Activated CD4-positive, CD25-positive, alpha-beta regulatory T cell treated with anti-CD3 and anti-CD28 coated beads, Interleukin-2, amount 50 U/mL, for 16 hours (primary cell): ENCODE results near the gene CPT1A.
A peak's percentile ranks its signal among the peaks of the same experiment; 100 is the strongest.

Source experiments
- DNase-seq: peaks from one replicate; pipeline ENCODE4 v3.0.0-alpha.2; 2020; ENCODE audit warnings: low read depth, low spot score

CPT1A gene

DNA sequence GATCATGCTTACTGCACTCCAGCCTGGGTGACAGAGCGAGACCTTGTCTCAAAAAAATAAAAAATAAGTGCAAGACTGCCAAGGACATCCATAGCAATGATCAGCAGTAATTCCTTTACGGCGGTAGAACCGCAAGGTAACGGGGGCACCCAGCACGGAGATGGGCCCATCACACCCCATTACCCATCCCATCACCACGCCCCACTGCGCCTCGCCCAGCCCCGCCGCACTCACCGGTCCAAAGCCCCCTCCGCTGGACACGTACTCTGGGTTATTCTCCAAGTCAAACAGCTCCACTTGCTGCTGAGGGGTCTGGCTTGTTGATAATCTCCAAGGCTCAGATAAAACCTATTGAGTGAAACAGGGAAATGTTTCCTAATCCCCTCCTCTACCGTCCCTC, 81.7 kb downstream of the CPT1A start:
- no peak for DNase-seq

DNA sequence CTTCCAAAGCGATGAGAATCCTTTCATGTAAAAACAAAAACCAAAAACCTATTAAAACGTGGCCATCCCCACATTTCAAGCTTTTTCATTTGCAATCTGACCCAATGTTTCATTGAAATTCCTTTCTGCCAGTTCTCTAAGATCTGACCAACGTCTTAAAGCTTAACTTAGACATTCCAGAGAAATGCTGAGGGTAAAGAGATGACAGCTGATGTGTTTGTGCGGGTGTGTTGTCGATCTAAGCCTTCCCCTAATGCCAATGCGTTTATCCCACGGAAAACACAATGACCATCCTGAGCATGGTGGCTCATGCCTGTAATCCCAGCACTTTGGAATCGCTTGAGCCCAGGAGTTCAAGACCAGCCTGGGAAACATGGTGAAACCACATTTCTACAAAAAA, 84.0 kb downstream of the CPT1A start:
- no peak for DNase-seq

GRCh38 chr11:68756171-68756766, 85.4 kb downstream of the CPT1A start:
- DNase-seq, result no peak

DNA sequence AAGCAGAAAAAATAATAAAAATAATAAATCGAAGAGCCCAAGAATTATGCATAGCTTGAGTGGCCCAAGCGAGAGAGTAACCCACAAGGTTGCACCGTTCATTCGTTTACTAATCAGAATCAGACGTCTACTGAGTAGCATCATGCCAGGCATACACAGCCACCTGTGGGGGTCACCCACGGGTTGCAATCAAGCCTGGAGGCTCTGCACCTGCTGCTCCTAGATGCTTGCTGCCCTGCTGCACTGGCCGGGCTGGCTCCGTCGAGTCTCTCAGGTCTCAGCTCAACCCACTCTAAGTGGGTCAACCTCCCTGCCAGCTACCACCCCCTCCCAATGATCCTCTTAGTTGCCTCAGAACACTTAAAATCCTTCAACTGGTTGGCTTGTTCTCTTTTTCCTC, 88.4 kb downstream of the CPT1A start:
- no peak for DNase-seq

DNA sequence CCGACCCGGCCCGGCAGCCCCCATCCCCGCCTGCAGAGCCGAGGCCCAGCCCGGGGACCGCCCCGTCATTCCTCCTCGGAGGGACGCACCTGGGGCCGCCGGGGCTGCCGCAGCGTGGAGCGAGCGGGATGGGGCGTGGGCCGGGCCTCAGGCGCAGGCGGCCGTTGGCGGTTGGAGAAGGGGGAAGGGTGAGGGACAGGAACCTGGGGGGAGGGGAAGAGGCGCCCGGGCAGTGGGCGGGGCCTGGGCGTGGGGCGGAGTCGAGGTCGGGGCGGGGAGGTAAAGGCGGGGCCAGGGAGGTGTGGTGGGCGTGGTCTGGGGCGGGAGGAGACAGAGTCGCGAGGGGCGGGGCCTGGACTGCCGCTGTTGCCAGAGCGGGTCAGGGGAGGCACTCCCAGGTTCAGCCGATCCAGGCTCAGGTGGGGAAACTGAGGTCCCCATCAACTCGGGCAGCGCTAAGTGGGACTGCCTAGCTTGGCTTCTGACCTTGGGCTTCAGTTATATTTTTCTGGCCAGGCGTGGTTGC, 90.3 kb downstream of the CPT1A start, which contains the start of gene TESMIN:
TESMIN (minus strand) TSS at position 190 of the 526 bp plus-strand sequence. CDS start 860 bp downstream, outside the sequence.
- DNase-seq, result peak; percentile 80

GRCh38 chr11:68751004-68751325, 90.8 kb downstream of the CPT1A start:
- DNase-seq, result no peak

DNA sequence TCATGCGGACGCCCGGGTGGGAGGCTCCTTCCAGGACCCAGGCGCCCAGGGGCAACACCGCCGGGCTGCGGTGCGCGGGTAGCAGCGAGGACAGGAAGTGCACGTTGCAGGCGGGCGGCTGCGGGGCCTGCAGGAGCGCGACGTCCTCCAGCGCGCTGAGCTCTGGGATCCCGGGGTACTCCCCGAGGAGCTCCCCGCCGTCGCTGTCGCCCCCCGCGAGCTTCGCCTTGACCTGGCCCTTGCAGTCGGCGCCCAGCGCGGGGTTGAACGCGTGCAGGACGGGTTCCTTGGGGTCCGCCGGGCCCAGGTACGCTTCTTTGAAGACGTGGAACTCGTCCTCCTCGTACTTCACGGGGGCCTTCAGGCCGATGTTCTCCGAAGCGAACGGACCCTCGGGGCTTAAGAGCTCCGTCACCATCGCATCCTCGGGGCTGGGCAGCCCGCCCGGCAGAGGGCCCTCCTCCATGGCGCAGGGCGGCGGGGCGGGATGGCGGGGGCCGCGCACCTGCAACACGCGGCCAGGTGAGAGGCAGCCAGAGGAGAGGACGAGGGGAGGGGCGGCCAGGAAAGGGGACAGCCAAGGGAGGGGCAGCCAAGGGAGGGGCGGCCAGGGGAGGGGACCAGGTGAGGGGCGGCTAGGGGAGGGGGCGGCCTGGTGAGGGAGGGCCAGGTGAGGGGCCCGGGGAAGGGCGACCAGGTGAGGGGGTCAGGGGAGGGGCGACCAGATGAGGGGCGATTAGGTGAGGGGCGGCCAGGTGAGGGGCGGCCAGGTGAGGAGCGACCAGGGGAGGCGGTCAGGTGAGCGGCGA, 91.3 kb downstream of the CPT1A start:
- DNase-seq, result no peak

GRCh38 chr11:68749229-68750123, 92.2 kb downstream of the CPT1A start:
- no peak for DNase-seq

DNA sequence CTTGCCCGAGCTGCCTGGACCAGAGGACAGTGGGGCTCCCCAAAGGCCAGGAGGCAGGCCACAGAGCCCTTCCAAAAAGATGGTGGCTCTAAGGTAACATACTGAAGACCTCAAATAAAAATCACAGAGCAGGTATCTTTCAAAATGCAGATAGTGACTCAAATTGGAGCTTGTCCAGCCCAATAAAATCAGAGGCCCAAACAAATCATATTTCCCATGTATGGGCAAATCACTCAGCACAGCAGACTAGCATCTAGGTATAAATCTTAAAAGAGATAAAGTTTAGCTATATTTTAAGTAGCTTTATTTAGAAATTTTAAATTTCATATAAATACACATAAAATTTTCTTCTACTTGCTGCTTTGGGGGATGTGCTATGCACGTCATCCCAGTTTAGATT, 93.7 kb downstream of the CPT1A start:
- DNase-seq, result no peak

DNA sequence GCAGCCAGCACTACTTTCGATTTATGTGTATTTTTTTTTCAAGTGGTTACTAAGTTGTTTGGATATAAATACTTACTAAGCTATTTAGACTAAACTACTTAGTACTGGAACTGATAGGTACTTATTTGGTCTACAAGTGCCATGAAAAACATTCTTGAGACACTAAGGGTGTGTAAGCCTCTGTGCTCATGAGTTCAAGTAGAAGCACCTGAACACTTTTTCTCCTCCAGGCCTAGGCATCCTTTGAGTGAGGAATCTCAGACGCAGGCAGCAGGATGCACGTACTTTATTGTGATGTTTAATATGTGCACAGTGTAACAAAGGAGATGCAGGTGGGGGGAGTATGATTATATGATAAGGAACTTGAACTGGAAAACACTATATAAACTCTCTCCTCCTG, 98.2 kb downstream of the CPT1A start:
- DNase-seq, result no peak

DNA sequence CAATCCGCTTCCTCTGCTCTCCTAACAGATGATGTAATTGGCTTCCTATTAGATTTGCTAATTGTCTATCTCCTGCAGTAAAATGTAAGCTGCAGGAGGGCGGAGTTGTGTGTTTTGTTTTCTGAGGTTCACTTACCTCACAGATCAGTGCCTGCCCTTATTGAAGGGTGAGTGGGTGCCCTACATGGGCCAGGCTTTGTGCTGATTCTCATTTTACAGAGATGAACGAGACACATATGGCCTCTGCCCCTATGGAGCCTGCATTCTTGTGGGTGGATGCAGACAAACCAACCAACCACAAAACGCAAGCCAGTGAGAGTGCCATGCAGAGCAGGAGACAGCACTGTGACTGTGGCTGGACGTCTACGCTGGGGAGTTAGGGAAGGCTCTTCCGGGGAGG, 100.3 kb downstream of the CPT1A start:
- DNase-seq, result no peak

GRCh38 chr11:68735646-68736045, 106.1 kb downstream of the CPT1A start:
- no peak for DNase-seq

GRCh38 chr11:68735125-68735524, 106.6 kb downstream of the CPT1A start:
- no peak for DNase-seq

DNA sequence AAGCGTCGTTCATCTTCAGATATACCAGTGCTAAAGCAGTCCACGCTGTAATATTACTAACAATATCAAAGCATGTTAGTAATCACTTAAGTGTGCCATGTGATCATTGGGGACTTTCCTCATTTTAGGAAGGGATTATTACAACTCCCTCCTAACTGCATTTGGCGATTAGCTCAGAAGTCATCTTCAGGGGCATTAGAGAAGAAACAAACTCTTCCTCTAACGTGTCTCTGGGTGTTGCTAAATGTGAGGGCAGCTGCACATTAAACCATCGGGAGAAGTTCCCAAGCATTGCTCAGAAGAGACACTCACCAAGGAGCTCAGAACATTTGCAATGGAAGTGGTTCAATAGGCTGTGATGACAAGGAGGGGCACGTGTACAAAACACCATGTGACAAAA, 107.6 kb downstream of the CPT1A start:
- no peak for DNase-seq

DNA sequence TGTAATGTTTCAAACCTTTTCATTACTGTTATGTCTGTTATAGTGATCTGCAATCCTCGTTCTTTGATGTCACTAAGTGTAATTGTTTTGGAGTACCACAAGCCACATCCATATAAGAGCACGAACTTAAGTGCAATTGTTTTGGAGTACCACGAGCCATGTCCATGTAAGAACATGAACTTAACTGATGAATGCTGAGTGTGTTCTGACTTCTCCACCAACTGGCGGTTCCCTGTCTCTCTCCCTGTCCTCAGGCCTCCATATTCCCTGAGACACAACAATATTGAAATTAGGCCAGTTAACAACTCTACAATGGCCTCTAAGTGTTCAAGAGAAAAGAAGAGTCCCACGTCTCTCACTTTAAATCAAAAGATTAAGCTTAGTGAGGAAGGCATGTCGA, 113.9 kb downstream of the CPT1A start:
- DNase-seq, result no peak

GRCh38 chr11:68724293-68724692, 117.4 kb downstream of the CPT1A start:
- DNase-seq, result no peak

DNA sequence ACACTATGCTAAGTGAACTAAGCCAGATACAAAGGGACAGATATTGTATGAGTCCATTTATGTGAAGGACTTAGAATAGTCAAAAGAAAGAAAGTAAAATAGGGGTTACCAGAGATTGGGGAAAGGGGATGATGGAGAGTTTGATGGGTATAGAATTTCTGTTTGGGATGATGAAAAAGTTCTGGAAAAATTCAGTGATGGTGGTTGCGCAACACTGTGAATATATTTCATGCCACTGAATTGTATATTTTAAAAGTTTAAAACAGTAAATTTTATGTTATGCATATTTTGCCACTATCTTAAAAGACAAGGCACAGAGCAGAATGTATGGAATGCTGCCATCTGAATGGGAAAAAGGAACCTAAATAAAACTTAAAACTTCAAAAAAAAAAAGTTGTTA, 119.6 kb downstream of the CPT1A start:
- DNase-seq, result no peak

DNA sequence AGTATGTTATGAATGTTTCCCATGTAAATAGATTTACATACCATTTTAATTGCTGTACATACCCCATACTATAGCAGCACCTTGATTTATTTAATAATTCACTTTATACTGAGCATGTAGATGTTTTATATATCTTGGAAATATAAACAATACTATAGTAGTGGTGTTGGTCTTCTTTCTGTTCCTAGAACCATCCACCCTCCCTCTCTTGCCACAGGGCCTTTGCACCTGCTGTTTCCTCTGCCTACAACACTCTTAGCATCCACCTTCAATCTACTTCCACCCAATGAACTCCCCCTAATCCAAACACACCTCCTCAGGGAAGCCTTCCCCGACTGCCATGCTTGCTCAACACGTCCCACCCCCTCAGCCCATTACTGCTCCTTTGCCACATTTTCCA, 120.6 kb downstream of the CPT1A start:
- DNase-seq, result no peak

DNA sequence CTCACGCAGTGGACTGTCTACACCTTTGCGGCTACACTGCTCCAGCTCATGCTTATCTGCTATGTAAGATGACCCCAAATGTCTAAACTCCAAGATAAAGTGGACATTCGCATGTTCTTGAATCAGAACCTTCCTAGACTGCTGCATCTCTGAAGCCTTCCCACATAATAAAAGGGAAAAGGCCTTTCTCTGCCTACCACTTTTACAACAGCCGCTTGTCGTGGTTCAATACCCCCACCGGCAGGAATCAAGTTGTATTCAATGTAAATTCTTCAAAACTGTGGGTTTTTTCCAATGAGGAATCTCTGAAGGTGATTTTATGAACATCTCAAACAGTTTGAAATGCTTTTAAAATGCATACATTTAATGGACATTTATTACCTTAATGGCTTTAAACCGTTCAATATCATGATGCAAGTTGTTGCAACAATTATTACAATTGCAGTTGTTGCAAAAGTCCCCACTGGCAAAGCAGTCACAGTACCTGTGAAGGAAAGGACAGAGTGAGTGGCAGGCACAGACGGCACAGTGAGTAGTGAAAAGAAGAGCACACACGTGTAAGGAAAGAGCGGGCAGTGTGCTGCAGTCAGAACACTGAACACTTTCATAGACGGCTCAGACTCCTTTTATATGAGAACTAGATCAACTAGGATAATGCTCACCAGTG, 126.1 kb downstream of the CPT1A start:
- no peak for DNase-seq

GRCh38 chr11:68714060-68714856, 127.5 kb downstream of the CPT1A start:
- no peak for DNase-seq

DNA sequence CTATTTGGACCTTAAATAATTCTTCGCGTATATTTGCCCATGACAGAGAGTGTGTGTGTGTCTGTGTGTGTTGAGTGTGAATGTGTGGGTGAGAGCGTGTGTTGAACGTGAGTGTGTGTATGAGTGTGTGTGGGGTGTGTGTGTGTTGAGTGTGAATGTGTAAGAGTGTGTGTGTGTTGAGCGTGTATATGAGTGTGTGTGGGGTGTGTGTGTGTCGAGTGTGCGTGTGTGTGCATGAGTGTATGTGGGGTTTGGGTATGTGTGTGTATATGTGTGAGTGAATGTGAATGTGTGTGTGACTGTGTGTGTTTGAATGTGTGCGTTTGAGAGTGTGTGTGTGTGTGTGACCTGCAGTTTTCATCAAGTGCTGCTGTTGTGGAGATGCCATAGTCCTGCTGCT, 130.6 kb downstream of the CPT1A start:
- DNase-seq, result no peak
